Ramos (cell line): ENCODE data around the gene VWA3B.
"Not testable (repeated sequence)": the region's sequence is repeated elsewhere in the genome, so short reads cannot be mapped to it uniquely, and the experiment has no call there.

ENCODE experiments used
- in situ Hi-C: fragments of 300-500 bp; cut with MboI; formaldehyde crosslinking; loops from one replicate; pipeline ENCODE4 v1.14.3; 2022; ENCODE audit warnings: low sequenced_read_pairs; ENCODE audit not compliant: unreplicated experiment

VWA3B gene

DNA sequence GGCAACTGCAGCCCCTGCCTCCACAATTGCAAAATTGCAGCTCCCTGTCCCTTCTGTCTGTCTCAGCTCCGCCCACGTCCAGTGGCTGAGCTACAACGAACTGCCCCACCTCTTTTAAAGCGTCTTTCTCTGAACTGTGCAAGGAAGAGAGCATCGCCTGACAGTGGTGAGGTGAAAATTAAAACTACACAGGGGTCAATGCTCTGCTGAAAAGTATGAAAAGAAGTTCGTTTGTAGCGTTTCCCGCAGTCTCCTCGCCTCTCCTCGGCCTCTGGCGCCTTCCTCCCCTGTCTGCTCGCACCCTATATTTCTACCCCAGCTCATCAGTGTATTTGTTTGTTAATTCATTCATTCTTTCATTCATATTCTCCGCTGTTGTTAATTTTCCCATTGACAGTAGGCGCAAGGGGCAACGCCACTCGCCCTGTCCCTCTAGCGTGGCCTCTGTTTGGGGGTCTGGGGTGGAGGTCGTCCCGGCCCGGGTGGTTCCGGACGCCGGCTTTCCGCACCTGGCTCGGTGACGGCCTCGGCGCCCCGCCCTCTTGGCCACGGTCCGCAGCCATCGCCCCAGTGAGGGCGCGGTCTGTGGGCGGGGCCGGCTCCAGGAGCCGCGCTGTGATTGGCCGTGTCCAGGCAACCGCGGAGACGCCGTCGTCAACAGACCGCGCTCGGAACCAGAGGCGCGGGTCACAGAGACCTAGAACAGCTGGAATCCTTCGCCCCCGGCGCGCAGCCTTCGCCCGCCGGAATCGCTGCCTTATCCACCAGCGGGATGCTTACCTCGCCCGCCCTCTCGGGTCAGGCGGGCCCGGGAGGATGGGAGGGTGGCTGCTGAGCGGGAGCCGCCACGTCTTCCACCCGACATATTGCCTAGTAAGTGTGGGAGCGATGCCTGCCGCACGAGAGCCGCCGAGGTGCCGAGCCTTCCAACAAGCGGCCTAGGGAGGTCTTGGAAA, at the start of gene VWA3B:
VWA3B (plus strand) TSS at position 677 of the 956 bp plus-strand sequence. CDS start 5,926 bp downstream, outside the sequence.
- in situ Hi-C loops, result no loop called here

DNA sequence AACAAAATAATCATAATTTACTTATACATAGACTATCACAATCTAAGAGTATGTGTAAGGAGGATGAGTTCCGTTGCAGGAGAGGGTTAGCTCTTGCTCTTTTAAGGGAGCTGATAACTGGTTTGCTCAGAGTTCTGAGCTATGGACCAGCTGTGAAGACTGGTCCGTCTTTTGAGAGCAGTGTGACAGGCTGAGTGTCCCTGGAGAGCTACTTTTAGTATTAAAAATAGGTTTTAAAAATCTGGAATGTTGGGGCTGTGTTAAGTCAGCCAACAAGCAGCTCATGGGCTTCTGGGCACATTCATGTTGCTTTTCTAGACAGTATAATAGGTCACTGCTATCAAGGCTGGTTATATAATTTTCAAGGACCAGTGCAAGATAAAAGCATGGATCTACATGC, 49.8 kb upstream of the VWA3B start:
- in situ Hi-C loops, result no loop called here

DNA sequence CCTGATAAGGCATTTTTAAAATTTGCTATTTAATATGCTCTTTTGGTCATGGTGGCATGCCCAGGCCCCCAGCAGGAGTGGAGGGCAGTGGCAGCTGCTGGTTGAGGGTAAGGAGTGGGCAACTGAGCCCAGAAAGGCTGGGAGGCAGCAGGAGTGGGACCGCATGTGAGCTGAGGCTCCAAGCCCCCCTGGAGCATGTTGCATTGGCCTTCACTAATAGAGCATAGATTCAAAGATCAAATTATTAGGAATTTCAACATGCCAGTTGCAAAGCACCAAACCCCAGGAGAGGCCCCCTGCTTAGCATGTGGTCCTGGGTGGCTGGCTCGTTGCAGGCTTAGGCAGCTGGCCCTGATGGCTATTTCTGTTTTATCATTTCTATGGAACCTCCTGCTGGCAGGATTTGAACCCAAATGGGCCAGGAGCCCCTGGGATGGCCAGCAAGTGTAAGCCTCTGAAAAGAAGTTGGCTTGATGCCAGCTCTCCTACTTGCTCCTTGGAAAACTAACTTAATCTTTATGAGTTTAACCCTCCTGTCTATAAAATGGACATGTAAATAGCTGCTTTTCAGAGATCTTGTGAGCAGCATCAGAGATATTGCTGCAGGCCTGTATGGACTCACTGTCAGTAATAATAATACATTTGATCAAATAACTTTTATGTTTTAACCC, 49.2 kb upstream of the VWA3B start:
- in situ Hi-C loops, result no loop called here

DNA sequence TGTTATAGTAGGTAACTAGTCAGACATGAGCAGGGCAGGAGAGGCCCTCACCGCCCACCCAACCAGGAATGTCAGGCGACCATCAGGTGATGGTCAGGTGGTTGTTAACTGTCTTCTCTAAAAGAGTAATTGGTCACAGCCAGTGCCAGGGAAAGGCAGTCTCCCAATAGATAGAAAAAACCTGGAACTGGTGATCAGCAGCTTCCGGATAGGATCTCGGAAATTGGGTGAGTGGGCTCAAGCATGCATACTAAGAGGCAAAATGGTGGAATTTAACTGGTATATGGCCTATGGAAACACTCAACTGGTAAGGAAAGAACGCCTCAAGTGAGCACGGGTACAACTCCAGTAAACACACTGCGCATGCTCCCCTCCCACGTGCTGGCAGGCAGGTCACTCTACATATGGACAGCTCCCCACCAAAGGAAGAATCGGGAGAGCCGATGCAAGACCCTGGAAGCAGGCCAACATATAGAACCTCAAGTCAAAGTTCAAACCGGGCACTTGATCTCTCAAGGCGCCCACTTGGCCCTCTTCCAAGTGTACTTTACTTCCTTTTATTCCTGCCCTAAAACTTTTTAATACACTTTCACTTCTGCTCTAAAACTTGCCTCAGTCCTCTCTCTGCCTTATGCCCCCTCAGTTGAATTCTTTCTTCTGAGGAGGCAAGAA, 47.7 kb upstream of the VWA3B start:
- in situ Hi-C loops, result no loop called here

DNA sequence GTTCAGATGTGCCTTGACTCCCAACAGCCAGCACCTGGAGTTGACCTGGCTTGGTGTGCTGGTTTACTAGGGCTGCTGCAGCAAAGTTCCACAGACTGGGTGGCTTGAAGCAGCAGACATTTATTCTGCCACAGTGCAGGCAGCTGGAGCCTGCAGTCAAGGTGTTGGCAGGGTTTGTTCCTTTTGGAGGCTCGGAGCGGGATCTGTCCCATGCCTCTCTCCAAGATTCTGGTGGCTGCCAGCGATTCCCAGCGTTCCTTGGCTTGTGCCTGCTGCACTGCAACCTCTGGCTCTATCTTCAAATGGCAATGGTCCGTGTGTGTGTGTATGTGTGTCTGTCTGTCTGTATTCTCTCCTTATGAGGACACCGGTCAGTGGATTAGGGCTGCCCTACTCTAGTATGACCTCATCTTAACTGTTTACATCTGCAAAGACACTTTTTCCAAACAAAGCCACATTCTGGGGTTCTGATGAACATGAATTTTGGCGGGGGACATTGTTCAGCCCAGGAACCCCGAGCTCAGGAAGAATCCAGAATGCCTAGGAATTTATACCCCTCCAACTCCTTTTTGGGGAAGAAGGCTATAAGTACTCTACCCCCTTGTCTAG, 46.5 kb upstream of the VWA3B start:
- in situ Hi-C loops, result no loop called here

GRCh38 chr2:98043101-98043500, 43.9 kb upstream of the VWA3B start:
- in situ Hi-C loops, result no loop called here

- in situ Hi-C loops, result not testable (repeated sequence)
These were observed 42.2 kb upstream of the VWA3B start for GRCh38 chr2:98044730-98045129.

- in situ Hi-C loops, result no loop called here
These were observed 36.9 kb upstream of the VWA3B start for GRCh38 chr2:98050070-98050469.

- in situ Hi-C loops, result no loop called here
These were observed 28.6 kb upstream of the VWA3B start for GRCh38 chr2:98058191-98058975.

- in situ Hi-C loops, result no loop called here
These were observed 26.7 kb upstream of the VWA3B start for GRCh38 chr2:98060277-98060676.

GRCh38 chr2:98063291-98063854, 23.6 kb upstream of the VWA3B start:
- in situ Hi-C loops, result no loop called here

- in situ Hi-C loops, result no loop called here
These were observed 21.2 kb upstream of the VWA3B start for GRCh38 chr2:98065808-98066207.

DNA sequence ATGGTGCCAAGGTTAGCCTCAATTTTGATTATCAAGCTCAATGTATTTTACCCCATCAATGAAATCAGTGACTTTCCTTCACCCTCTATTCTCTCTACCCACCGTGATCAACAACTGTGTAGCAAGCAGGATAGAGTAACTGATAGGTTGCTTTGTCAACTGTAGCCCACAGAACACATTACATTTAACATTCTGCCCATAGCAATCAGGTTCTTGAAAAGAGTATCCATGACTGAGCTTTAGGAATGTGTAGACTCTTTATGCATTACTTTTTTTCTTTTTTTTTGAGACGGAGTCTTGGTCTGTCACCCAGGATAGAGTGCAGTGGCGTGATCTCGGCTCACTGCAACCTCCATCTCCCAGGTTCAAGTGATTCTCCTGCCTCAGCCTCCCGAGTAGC, 19.8 kb upstream of the VWA3B start:
- in situ Hi-C loops, result no loop called here

DNA sequence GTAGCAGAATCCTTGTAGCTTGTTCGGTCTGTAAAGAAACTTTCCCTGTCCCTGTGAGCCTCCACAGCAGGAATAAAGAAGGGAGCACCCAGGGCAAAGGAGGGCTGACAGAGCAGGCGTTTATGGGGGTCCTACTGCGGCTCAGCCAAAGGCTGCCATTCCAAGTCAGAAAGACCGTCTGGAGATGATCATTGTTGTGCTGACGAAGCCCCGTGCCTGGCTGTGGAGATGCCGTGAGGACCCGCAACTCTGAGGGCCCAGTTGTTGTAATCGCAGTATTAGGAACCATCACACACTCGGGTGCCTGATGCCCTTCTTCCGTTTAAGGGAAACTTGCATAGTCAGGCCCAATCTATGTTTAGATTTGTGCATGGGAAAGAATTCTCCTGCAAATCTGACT, 16.9 kb upstream of the VWA3B start:
- in situ Hi-C loops, result no loop called here

- in situ Hi-C loops, result no loop called here
These were observed 14.5 kb upstream of the VWA3B start for GRCh38 chr2:98072442-98072841.

DNA sequence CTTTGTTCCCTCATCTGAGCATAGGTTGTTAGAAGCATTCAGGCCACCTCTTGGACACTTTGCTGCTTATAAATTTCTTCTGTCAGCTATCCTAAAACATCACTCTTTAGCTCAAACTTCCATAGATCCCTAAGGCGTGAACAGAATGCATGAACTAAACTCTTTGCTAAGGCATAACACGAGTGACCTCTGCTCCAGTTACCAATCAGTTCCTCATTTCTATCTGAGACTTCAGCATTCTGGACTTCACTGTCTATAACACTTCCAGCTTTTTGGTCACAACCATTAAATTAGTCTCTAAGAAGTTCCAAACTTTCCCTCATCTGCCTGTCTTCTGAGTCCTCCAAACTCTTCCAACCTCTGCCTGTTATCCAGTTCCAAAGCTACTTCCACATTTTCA, 8.3 kb upstream of the VWA3B start:
- in situ Hi-C loops, result no loop called here

- in situ Hi-C loops, result no loop called here
These were observed 2.7 kb upstream of the VWA3B start for GRCh38 chr2:98084151-98084868.

- in situ Hi-C loops, result no loop called here
These were observed 2.1 kb upstream of the VWA3B start for GRCh38 chr2:98084869-98085238.

- in situ Hi-C loops, result no loop called here
These were observed 1.3 kb upstream of the VWA3B start for GRCh38 chr2:98085649-98086048.
